ENCODE measurements around the gene CNPY1.

Gene CNPY1

DNA sequence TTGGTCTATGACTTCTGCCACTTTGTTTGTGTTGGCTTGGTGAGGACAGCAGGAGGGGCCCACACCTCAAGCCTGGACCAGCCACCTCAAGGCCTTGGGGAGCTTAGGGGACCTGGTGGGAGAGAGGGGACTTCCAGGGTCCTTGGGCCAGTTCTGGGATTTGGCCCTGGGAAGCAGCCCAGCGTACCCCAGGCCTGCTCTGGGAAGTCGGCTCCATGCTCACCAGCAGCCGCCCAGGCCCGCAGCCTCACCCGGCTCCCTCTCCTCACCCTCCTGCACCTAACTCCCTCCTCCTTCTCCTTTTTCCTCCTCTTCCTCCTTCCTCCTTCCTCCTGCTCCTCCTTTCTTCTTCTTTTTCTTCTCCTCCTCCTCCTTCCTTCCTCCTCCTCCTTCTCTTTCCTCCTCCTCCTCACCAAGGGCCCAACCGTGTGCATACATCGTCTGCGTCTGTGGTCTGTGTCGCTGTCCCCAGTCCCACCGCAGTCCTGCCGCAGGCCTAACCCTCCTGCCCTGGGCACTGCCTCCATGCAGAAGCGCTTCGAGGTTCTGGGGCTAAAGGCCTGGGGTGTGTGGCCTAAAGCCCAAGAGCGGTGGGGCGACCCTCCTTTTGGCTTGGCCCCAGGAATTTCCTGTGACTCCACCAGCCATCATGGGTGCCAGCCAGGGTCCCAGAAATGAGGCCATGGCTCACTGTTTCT is 83.1 kb downstream of the CNPY1 start:
- DNase-seq, result no peak

DNA sequence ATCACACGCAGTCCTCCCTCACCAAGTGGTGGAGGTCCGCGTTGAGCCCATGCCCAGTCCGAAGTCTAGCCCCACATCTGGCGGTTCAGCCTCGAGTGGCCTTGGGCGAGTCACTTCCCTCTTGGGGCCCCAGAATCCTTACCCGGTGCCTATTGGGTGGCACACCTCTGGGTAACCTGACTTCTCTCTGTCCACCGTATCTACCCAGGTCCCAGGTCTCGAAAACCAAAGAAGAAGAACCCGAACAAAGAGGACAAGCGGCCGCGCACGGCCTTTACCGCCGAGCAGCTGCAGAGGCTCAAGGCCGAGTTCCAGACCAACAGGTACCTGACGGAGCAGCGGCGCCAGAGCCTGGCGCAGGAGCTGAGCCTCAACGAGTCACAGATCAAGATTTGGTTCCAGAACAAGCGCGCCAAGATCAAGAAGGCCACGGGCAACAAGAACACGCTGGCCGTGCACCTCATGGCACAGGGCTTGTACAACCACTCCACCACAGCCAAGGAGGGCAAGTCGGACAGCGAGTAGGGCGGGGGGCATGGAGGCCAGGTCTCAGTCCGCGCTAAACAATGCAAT is 84.1 kb downstream of the CNPY1 start:
- no peak for DNase-seq

DNA sequence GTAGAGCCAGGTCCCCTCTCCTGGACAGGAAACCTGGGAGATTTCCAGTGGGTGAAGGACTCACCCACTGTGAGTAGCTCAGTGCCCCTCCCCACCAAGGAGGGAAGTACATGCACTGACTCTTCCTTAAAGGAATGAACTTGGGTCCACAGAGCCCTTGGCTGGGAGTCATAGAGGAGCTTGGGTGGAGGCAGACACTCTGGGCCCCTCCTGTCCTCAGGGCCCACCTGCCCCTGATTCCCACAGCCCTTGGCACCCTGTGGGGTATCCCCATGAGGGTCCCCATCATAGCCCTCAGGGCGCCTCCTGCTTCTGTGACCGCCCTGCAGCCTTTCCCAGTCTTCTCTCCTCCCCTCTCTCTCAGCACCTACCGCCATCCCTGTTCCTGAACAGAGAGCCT is 84.7 kb downstream of the CNPY1 start:
- no peak for DNase-seq

- DNase-seq, result no peak
Measured at GRCh38 chr7:155460926-155461613, 85.3 kb downstream of the CNPY1 start.

DNA sequence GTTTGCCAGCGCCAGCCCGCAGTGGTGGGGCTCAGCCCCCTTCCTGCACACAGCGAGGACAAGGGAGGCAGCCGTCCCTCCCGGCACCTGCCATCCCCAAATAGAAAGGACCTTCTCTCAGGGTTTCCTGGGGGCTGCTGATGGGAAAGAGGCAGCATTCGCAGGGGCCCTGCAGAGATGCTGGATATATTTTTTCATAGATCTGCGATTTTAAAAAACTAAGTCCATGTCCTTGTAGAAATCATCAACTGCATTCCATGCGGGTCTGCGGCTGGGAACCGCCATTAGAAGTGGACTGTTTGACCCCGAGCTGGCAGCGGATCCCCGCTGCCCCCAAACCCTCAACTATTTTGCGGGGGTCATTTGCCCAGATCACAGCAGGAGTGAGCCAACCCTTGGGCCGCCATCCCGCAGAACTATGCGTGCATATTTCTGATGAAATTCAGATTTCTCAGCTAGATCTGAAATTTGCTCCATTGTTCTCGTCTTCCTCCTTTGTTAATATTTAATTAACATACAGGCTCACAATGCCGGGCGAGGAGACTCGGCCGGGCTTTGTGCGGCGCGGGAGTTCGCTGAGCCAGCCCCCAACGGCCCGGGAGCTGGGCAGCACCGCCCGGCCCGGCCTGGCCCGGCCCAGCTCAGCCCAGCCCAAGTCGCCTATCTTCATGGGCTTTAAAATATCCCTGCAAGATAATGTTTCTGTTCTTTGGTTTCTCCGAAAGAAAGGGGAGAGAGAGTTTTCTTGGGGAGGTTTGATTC is 86.5 kb downstream of the CNPY1 start:
- no peak for DNase-seq

DNA sequence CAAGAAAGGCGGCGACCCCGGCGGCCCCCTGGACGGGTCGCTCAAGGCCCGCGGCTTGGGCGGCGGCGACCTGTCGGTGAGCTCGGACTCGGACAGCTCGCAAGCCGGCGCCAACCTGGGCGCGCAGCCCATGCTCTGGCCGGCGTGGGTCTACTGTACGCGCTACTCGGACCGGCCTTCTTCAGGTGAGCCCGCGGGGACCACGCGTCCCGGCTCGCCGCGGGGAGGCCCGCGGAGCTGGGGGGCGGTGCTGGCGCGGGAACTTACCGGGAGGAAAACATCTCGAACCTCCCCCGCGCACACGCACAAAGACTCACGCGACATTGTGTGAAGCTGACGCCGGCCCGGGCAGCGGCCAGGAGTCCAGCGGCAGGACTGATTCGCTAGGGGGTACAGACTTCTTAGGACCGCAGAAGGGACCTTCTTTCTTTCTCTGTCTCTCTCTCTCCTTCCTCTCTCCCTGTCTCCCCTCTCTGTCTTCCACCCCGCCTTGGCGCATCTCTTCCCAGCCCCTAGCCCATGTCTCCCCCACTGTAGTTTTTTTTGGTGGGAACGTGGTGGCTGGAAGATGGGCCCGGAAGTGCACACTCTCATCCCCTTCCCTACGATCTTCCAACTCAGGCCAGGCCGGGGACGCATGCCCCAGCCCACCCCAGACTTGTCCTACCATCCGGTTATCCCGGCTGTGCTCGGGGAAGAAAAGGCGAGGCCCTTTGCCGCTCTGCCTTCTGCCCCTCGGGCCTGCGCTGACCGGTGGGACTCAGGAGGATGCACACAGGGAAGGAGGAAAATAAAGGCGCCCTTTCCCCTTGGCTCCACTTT is 87.3 kb downstream of the CNPY1 start:
- no peak for DNase-seq

DNA sequence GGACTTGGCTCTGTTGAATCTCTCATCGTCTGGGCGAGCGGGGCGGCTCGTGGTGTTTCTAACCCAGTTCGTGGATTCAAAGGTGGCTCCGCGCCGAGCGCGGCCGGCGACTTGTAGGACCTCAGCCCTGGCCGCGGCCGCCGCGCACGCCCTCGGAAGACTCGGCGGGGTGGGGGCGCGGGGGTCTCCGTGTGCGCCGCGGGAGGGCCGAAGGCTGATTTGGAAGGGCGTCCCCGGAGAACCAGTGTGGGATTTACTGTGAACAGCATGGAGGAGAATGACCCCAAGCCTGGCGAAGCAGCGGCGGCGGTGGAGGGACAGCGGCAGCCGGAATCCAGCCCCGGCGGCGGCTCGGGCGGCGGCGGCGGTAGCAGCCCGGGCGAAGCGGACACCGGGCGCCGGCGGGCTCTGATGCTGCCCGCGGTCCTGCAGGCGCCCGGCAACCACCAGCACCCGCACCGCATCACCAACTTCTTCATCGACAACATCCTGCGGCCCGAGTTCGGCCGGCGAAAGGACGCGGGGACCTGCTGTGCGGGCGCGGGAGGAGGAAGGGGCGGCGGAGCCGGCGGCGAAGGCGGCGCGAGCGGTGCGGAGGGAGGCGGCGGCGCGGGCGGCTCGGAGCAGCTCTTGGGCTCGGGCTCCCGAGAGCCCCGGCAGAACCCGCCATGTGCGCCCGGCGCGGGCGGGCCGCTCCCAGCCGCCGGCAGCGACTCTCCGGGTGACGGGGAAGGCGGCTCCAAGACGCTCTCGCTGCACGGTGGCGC is 88.1 kb downstream of the CNPY1 start, which contains the start of gene EN2:
TSS of gene EN2 (plus strand) at position 19 of the 767 bp plus-strand sequence. CDS start at position 268, 249 bp downstream.
- no peak for DNase-seq

DNA sequence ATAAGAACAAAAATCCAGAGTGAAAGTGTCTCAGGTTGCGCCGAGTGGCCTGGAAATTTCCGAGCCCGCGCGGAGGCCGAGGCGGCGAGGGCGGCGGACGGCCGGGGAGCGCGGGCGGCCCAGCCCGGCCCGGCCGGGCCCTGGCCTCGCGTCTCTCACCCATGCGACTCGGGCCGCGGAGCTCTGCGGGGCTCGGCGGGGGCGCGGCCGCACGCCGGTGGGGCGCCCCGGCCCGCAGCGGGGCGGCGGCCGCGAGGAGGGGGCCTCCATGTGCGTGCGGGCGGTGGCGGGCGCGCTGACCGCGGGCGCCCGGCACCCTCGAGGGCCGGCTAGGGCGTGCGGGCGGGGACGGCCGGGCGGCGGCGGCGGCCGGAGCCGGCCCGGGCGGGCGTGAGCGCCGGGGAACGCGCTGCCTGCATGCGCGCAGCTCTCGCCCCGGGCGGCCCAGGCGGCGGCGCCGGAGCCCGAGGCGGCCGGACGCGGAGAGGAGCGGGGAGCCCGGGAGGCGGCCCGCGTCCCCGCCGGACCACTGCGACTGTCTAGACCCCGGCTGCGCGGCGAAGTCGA is 88.7 kb downstream of the CNPY1 start:
- DNase-seq, result no peak

- DNase-seq, result no peak
Measured at GRCh38 chr7:155456738-155457543, 89.4 kb downstream of the CNPY1 start.

- no peak for DNase-seq
Measured at GRCh38 chr7:155455776-155456737, 90.3 kb downstream of the CNPY1 start.

DNA sequence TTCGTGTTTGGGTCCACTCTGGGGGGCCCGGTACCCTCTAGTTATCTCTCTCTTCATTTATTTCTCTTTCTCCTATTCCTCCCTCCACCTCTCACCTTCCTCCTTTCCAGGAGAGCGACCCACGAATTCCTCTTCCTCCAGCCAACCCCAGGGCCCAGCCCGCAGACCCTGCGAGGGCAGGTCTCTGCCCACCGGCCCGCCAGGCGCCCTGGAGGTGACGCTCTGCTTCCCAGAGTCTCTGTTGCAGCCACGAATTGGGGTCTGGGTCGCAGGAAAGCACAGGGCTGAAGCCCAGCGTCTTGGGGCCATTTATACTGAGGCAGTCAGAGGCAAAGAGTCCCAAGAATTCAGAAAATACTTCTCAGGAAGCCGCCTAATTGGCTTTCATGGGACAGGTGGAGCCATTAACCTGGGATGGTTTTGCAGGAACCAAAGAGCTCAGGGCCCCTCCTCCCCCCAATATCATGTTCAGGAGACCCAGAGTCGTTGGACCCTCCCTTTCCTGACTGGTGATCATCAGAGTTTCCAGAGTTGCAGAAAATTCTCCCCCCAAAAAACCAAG is 91.1 kb downstream of the CNPY1 start:
- DNase-seq, result no peak

GRCh38 chr7:155454183-155455112 is 91.9 kb downstream of the CNPY1 start:
- no peak for DNase-seq

- DNase-seq, result no peak
Measured at GRCh38 chr7:155453296-155454182, 92.8 kb downstream of the CNPY1 start.

DNA sequence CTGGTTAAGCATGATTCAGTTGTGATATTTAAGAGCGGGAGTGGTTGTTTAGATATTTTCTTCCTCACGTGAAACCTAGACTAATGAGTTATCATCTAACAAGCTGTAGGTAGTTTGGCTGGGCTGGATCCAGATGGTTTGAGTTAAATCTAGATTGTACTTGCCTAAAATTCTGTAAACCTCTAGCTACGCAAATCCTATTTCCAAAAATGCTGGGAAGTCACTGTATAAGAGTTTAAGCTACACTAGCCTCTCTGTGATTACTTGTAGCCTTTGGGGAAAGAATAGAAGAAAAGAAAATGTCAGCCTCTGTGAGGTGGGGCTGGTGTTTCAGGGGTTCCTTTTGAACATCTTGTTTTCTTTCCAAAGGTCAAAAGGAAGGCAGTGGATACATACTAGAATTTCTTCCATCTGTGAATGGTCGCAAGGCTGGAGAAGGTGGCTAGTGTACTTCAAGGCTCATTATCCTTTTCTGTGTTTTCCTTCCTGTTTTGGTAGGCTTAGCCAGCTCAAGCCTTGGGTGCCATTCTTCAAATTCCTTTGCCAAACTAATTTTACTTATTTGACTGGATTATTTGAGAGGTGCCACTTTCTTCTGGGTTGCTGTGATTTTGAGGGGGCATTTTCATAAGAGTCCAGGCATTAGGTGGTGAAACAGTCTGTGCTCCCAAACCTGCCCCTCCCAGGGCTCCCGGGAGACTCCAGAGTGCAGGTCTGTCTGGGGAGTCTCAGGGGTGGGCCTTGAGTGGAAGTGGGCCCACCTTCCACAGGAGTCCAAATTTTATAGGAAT is 93.7 kb downstream of the CNPY1 start:
- DNase-seq, result no peak

GRCh38 chr7:155451840-155452239 is 94.5 kb downstream of the CNPY1 start:
- DNase-seq, result no peak

Data from activated CD4-positive, alpha-beta T cell treated with anti-CD3 and anti-CD28 coated beads, Interleukin-2, amount 50 U/mL, for 16 hours (primary cell).